HG03469 (cell line): ENCODE measurements around the gene XYLT1.

Source experiments
- ATAC-seq: cut with Tn5 transposase; IDR thresholded peaks from one replicate; pipeline ENCODE4 v1.9.1; 2021; ENCODE audit warnings: mild to moderate bottlenecking, moderate library complexity, moderate number of reproducible peaks; ENCODE audit not compliant: unreplicated experiment

The XYLT1 gene

GRCh38 chr16:17269439-17269838 lies 201.3 kb downstream of the XYLT1 start:
- ATAC-seq, result no peak

- ATAC-seq, result no peak
These were observed 204.0 kb downstream of the XYLT1 start for GRCh38 chr16:17266608-17267313.

- ATAC-seq, result no peak
These were observed 205.6 kb downstream of the XYLT1 start for GRCh38 chr16:17265154-17265553.

GRCh38 chr16:17261197-17261858 lies 209.4 kb downstream of the XYLT1 start:
- ATAC-seq, result no peak

- ATAC-seq, result no peak
These were observed 210.4 kb downstream of the XYLT1 start for GRCh38 chr16:17260276-17260849.

GRCh38 chr16:17259751-17260270 lies 210.9 kb downstream of the XYLT1 start:
- no peak for ATAC-seq

GRCh38 chr16:17258848-17259713 lies 211.7 kb downstream of the XYLT1 start:
- ATAC-seq, result no peak

GRCh38 chr16:17258077-17258599 lies 212.6 kb downstream of the XYLT1 start:
- no peak for ATAC-seq

GRCh38 chr16:17257426-17258023 lies 213.2 kb downstream of the XYLT1 start:
- ATAC-seq, result no peak

GRCh38 chr16:17252701-17253100 lies 218.1 kb downstream of the XYLT1 start:
- no peak for ATAC-seq

GRCh38 chr16:17252064-17252463 lies 218.7 kb downstream of the XYLT1 start:
- ATAC-seq, result no peak

- no peak for ATAC-seq
These were observed 219.3 kb downstream of the XYLT1 start for GRCh38 chr16:17251496-17251895.

GRCh38 chr16:17246974-17247732 lies 223.6 kb downstream of the XYLT1 start:
- no peak for ATAC-seq

GRCh38 chr16:17246268-17246885 lies 224.4 kb downstream of the XYLT1 start:
- no peak for ATAC-seq

- no peak for ATAC-seq
These were observed 225.0 kb downstream of the XYLT1 start for GRCh38 chr16:17245776-17246175.

GRCh38 chr16:17244872-17245551 lies 225.7 kb downstream of the XYLT1 start:
- no peak for ATAC-seq

GRCh38 chr16:17241264-17241835 lies 229.4 kb downstream of the XYLT1 start:
- ATAC-seq, result no peak

- no peak for ATAC-seq
These were observed 232.3 kb downstream of the XYLT1 start for GRCh38 chr16:17238285-17239028.
